GM12873 (cell line): ENCODE data around the gene IGF2R.

Source experiments
- CTCF ChIP-seq: IDR thresholded peaks from 2 replicates; pipeline ENCODE4 v1.5.1; 2012; ENCODE audit warnings: low read depth, mild to moderate bottlenecking, moderate library complexity, low read length, control low read depth; ENCODE audit not compliant: insufficient read depth; ENCODE audit errors: missing control alignments

The IGF2R gene

GRCh38 chr6:160138839-160139419, 170.0 kb downstream of the IGF2R start:
- no peak for TF ChIP-seq CTCF

GRCh38 chr6:160139420-160139851, 170.6 kb downstream of the IGF2R start:
- no peak for TF ChIP-seq CTCF

GRCh38 chr6:160141001-160141726, 172.3 kb downstream of the IGF2R start:
- TF ChIP-seq CTCF, result no peak

GRCh38 chr6:160142115-160142715, 173.3 kb downstream of the IGF2R start:
- no peak for TF ChIP-seq CTCF

- no peak for TF ChIP-seq CTCF
These were observed 177.7 kb downstream of the IGF2R start for GRCh38 chr6:160146454-160147145.

GRCh38 chr6:160147146-160147536, 178.3 kb downstream of the IGF2R start:
- no peak for TF ChIP-seq CTCF

GRCh38 chr6:160154471-160154870, 185.6 kb downstream of the IGF2R start:
- no peak for TF ChIP-seq CTCF
